NOMO-1 (cell line): ENCODE results near the gene DNAJC16.
A peak's percentile ranks its signal among the peaks of the same experiment; 100 is the strongest.

Experiments used
- DNase-seq, 2 experiments: peaks; one replicate each; lab custom pipeline; 2025; ENCODE audit not compliant: unreplicated experiment in 2 of 2; lab: John Stamatoyannopoulos, UW

Gene DNAJC16

DNA sequence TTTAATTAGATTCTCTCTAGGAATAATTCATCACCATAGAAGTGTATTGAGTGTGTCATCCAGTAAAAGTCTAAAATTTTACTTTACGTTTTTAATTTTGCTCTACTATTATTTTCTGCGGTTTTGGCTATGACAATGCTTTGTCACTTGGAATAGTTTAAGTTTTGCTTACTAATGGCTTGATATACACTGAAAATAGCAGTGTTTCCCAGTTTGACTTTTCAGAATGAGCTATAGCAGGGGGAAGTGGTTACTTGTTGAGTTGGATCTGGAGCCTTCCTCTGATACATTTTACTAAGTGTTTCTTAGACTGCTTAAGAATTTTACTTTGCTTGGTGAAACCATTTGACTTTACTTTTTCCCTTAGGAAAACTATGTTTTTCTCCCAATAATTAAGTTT lies 5.0 kb downstream of the DNAJC16 start:
- DNase-seq, result peak in 1 of 2 experiments; percentile 31

DNA sequence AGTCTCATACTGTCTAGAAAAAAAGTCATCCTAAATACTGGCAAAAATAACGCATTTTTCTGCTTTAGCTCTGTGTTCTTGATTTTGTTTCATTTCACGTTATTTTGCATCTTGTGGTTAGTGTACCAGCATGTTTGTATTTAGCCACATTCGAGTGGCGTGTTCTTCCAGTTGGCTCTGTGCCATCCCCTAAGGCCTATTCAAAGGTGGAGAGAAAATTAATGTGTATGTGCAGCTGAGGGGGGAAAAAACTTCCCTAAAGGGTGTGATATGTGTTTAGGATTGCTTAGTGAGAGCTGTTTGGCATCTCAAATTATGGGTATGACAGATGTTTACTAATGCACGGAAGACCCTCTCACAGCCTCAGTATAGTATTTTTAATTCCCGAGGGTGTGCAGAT lies 12.1 kb downstream of the DNAJC16 start:
- DNase-seq, result no peak

DNA sequence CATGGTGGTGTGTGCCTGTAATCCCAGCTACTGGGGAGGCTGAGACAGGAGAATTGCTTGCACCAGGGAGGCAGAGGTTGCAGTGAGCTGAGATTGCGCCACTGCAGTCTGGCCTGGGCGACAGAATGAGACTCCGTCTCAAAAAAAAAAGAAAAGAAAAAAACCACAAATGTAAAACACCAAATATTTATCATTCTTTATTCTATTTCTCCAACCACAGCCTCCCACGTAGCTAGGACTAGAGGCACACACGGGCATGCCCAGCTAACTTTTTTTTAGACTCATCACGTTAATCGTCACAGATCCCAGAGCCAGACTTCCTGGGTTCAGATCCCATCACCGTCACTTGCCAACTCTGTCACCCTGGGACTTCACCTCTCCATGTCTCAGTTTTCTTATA lies 13.5 kb downstream of the DNAJC16 start:
- no peak for DNase-seq

DNA sequence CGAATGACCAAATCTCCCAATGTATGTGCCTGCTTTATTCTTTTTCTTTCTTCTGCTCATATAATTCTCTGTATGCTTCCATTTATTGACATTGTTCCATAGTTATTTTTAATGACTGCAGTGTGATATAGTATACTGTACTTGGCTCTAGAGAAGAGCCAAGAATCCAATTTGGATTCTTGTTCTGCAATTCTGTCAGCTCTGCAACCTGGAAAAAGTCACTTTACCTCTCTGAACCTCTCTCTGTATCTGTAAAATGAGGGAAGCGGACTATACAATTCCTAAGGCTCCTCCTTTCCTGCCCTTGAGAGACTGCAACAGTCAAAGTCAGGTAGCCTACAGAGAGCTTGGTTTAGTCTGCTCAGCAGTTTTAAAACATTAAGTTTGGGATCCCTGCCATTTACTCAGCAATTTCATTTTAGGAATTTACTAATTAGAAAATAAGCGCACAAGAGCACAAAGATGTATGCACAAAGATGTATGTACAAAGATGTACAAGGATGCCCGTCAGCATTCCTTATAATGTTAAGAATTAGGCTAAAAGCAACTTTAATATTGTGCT lies 14.7 kb downstream of the DNAJC16 start:
- no peak for DNase-seq

DNA sequence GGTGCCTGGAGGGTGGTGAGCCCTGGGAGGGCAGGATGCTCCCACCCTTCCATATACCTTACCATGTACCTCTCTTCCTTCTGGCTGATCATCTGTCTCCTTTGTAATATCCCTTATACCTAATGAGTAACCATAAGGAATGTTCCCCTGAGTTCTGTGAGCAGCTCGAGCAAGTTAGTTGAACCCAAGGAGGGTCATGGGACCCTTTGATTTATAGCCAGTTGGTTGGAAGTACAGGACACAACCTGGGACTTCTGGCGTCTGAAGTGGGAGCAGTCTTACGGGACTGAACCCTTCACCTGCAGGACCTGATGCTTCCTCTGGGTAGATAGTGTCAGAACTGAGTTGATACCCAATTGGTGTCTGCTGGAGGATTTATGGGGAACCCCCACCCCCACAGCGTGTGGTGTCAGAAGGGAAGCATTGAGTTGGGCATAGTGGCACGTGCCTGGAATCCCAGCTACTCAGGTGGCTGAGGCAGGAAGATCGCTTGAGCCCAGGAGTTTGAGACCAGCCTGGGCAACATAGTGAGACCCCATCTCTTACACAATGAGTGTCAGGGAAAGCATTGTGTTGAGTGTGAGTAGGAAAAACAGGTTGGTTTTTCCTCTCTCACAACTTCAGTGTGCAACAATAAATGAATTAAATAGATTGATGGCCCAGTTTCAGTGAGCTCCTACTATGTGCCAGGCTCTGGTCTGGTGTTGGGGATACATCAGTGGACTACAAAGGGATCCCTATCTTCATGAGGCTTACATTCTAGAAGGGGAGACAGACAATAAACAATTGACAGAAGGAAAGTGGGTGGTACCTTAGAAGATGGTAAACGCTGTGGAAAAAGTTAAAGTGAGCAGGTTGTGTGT lies 16.0 kb downstream of the DNAJC16 start:
- no peak for DNase-seq

DNA sequence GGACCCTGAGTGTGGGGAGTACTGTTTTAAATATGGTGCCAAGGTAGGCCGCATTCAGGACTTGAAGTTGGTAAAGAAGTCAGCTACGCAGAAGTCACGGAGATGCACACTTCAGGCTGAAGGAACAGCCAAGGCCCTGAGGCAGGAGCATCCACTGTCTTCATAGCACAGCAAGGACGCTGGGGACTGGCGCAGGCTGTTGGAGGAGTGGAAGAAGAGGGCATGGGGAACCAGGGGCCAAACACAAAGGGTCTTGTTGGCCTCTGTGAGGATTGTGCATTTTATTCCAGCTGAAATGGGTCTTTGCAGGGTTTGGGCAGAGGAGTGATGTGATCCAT lies 16.6 kb downstream of the DNAJC16 start:
- no peak for DNase-seq

DNA sequence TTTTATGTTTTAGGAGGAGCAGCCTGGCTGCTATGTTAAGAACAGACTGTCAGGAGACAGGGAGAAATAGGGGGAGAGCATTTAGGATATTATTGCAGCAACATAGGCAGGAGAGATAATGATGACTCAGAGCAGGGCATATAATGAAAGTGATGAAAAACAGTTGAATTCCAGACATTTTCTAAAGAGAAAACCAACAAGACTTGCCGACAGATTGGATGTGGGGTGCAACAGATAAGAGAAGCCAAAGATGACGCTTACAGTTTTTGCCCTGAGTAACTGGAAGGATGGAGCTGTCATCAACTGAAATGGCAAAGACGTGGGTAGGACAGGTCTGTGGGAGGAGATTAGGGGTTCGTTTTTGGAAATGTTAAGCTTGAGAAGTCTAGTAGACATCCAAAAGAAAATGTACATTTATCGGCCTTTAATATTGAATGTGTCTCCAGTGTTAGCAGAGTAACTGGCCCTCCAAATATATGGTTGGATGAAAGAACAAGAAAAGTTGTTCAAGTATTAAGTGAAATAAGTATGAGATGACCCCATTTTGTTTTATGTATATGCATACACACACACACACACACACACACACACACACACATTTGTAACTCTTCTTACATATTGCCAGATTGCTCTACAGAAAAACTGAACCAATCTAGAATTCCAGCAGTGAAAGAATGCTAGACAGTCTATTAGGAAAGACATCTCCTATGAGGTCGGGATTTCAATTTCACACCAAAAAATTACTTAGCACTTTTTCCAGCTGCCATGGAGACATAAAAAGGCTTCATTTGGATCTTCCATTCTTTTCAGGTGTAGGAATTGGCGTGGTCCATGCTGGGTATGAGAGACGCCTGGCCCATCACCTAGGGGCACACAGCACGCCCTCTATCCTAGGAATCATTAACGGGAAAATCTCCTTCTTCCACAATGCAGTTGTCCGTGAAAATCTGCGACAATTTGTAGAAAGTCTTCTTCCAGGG lies 17.2 kb downstream of the DNAJC16 start:
- no peak for DNase-seq

DNA sequence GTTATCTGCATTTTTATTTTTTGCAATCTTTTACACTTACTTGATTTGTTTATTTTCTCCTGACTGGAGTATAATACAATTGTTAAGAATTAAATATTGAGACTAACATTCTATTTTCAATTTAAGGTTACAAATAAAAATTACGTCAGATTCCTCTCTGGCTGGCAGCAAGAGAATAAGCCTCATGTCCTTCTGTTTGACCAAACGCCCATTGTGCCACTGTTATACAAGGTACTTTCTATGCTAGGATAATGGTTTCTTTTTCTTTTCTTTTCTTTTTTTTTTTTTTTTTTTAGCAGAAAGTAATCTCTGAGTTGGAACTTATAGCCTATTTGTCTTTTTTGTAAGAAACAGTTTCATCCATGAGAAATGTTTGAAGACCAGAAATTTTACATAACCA lies 20.0 kb downstream of the DNAJC16 start:
- DNase-seq, result no peak

DNA sequence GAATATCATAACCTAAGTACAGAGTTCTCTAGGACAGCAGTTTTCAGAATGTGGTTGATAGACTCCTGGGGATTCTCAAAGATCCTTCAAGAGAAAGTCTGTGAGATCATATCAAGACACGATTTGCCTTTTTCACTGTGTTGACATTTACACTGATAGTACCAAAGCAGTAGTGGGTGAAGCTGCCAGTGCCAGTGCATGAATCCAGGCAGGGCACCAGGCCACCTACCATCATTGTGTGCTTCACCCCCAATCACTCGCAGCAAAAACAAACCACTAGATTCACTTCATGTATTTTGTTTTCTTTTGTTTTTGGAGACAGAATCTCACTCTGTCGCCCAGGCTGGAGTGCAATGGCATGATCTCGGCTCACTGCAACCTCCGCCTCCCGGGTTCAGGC lies 23.9 kb downstream of the DNAJC16 start:
- DNase-seq, result no peak

DNA sequence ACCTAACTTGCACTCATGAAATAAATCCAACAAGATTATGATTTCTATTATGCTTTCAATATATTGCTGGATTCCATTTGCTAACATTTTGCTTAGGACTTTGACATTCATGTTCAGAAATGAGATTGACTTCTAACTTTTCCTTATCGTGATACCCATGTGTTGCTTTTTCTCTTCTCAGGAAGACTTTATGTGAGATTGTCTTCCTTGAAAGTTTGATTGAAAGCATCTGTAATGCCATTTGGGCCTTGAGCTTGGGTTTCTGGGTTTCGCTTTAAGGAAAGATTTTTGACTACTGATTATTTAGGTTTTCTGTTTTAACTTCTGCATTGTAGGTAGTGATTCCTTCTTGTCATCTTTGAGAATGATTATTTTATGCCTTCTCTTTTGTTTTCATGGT lies 30.4 kb downstream of the DNAJC16 start:
- no peak for DNase-seq

DNA sequence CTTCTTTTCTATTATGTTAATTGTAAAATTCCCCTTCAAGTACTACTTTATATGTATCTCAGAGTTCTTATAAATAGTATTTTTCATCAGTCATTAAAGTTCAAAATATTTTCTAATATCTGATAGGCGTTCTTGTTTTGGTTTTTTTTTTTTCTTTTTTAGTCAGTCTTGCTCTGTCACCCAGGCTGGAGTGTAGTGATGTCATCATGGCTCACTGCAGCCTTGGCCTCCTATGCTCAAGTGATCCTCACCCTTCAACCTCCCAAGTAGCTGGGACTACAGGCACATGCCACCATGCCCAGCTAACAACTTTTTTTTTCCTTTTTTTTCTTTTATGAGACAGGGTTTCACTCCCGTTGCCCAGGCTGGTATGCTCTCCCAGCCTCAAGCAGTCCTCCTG lies 30.9 kb downstream of the DNAJC16 start:
- no peak for DNase-seq

DNA sequence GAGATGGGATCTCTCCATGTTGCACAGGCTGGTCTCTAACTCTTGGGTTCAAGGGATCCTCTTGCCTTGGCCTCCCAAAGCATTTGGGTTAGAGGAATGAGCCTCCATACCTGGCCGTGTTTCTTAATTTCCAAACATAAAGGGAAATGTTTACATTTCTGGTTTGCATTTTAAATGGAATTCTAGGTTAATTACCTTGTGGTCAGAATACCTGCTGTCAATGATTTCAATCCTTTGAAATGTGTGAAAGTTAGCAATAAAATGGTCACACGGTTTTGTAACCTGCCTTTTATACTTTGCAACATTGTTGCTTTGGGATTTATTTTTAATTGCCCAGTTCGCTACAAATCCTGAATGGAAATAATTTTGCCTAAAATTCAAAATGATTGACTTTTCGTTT lies 31.9 kb downstream of the DNAJC16 start:
- DNase-seq, result no peak

DNA sequence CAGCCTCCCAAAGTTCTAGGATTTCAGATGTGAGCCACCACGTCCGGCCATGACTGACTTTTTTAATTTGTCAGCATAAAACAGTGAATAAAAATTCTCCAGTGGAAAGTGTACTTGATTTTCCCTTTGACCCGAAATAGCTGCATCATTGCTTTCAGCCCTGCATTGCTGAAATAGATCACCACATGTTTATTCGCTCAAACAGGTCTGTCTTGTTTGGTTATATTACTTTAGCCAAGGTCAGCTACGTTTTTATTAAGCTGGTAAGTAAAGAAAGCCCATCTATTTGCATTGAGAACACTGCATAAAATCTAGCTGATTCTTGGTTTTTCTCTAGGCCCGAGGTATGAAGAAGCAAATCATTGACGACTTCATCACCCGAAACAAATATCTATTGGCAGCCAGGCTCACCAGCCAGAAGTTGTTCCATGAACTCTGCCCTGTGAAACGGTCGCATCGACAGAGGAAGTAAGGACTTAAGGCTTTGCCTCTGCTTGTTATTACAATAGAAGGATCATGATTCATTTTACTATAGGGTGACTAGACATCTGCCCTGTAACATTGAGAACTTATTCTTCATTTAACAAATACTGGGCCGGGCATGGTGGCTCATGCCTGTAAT lies 32.7 kb downstream of the DNAJC16 start:
- DNase-seq, result no peak

DNA sequence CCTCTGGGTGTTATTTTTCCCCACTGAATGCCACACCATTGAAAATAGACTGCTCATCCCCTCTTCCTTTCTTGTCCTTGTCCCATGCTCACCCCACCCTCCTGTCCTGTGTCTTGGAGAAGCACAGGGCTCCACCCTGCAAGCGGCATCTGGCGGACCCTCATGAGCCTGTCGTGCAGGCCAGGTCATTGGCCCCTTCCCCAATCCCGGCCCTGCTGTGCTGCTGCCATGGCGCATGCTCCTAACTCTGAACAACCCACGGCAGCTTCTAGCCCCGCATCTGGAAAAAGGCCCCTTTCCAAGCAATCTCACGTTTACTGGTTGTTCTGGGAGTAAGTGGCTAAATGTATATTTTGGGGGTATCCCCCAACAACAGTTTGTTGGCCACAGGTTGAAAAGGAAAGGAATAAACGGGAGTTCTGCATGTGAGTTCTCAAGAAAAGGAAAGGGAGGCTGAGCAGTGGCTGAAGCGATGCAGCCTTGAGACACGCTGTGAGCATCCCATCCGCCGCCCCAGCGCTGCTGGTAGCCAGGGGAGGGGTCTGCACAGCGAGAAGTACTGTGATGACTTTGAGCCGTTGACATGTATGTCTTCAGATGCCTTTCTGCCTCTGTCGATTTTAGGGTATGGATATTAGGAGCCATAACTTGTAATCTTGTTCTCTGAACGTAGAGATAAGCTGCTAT lies 41.9 kb downstream of the DNAJC16 start:
- no peak for DNase-seq

DNA sequence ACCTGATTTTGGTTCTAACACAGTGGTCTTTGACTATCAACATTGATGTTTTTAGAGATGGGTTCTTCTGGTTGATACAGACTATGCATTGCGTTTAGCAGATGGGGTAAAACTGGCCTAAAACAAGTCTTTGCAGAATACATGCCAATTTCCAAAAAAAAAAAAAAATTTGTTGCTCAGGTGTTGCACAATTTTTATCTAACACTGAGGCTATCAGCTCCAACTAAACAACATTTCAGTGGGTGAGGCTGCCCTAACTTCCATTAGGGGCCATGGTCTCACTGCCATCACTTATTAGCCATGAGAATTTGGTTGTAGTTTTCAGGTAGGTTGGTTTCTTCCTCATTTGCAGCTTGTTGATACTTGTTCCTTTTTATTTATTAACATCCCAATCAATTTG lies 44.2 kb downstream of the DNAJC16 start:
- no peak for DNase-seq

DNA sequence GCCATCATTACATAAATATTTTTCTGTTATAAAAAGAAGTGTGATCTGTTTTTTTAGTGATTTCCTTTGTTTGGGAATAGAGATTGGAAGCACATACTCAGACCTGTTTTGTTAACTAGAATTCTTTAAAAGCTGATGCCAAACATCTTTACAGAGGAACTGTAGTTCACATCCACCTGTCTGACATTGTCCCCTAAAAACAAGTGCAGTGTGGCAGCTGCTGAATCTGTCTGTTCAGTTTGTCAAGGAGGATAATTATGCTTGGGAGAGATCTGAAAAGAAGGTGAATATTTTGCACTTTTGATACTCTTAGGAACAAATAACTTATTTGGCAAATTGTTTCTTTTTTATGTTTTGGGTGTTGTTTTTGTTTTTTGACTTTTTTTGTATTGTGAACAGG lies 44.6 kb downstream of the DNAJC16 start:
- DNase-seq, result no peak

DNA sequence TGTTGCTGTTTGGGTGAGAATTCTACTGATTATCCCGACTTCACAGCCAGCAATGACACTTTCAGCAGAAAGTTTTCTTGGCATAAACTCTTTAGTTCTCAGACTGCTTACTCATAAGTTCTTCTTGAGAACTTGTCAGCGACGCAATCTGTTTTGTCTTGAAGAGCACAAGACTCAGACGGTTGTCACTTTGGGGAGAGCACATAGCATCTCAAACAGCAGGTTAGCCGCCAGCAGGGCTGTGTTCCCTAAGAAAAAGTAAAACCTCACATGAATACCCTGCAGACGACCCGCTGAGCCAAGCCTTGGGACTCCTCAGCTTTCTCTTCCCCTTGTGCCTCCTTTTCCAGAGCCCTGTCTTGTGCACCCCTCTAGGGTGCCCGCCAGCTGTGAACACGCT lies 46.8 kb downstream of the DNAJC16 start:
- DNase-seq, result no peak

DNA sequence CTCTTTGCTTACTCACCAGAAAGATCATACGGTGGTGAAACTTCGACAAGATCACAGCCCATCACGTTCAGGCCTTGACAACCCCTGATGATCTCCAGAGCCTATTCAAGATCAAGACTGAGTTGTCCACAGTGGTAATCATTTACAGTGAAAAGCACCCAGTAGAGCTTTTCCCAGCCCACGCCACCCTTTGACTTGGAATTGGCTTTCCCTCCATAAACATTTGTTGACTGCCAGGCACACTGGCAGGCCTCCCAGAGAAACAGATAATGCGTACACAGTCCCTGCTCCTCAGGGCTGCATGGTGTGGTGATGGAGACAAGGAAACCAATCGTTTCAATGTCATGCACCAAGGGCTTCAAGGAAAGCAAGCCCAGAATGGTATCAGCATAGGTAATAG lies 48.1 kb downstream of the DNAJC16 start:
- DNase-seq, result no peak

DNA sequence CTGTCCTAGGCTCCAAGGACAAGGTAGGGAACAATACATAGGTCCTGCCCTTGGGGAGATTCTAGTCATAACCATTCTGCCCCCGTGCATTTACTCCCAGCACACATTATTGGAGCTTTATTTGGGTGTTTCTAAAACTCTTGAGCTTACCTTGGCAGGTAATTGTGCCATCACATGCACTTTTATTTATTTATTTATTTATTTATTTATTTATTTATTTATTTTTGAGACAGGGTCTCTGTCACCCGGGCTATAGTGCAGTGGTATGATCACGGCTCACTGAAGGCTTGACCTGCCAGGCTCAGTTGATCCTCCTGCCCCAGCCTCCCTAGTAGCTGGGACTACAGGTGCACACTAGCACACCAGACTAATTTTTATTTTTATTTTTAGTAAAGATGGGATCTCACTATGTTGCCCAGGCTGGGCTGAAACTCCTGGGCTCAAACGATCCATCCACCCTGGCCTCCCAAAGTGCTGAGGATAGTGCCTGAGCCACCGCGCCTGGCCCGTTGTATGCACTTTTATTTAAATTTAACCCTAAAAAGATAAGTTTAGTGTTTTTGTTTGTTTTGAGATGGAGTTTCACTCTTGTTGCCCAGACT lies 49.0 kb downstream of the DNAJC16 start:
- no peak for DNase-seq

DNA sequence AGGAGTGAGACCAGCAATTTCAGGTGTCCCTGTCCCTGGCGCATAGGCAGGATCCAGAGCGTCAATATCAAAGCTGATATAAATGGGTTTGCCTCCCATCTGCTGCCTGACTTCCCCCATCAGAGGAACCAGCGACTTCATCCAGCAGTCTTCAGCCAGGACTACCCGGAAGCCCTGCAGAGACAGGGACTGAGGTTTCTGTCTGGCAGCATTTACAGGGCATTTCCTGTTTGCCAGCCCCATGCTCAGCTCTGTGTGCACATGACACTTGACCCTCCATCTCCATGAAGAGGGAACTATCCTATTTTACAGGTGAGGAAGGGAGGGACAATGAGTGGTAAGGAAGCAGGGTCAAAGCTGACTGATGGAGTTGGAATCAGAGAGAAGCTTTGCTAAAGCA lies 51.0 kb downstream of the DNAJC16 start:
- DNase-seq, result no peak
